Measurements from ENCODE around the gene GALNT11.
A peak's percentile ranks its signal among the peaks of the same experiment; 100 is the strongest.

GALNT11 gene

GRCh38 chr7:152126741-152127140, 101.3 kb downstream of the GALNT11 start:
- H3K27ac Mint-ChIP-seq = peak overlapping the region; percentile 46
- no peaks in the 10 kb centered on the region for H3K4me1 Mint-ChIP-seq
- peaks cover 51% of the 10 kb centered on the region for H3K9me3 Mint-ChIP-seq
- H3K27me3 Mint-ChIP-seq (ENCODE audit: low read depth, poor library complexity) = peaks cover 3% of the 10 kb centered on the region
- no peak overlapping the region for H3K4me3 Mint-ChIP-seq
- TF ChIP-seq CTCF (IDR thresholded peaks at IDR 0.05) = no peak
- DNase-seq = no peak
- peaks cover 97% of the 10 kb centered on the region for H3K36me3 Mint-ChIP-seq (ENCODE audit: low read depth)

DNA sequence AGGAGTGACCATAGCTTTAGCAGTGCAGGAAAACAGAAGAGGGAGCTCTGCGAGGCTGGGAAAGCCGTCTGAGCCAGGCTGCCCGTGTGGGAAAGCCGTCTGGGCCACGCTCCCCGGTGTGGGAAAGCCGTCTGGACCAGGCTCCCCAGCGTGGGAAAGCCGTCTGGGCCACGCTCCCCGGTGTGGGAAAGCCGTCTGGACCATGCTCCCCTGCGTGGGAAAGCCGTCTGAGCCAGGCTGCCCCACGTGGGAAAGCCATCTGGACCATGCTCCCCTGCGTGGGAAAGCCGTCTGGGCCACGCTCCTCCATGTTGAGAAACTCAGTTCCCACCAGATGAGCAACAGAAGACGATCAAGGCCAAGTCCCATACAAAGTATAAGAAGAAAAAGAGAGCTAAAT, 101.8 kb downstream of the GALNT11 start:
- H3K4me1 Mint-ChIP-seq = no peaks in the 10 kb centered on the region
- TF ChIP-seq CTCF (IDR thresholded peaks at IDR 0.05) = no peak
- H3K27me3 Mint-ChIP-seq (ENCODE audit: low read depth, poor library complexity) = peaks cover 3% of the 10 kb centered on the region
- no peak overlapping the region for H3K27ac Mint-ChIP-seq
- H3K36me3 Mint-ChIP-seq (ENCODE audit: low read depth) = peaks cover 97% of the 10 kb centered on the region
- DNase-seq = no peak
- peaks cover 51% of the 10 kb centered on the region for H3K9me3 Mint-ChIP-seq
- H3K4me3 Mint-ChIP-seq = no peak overlapping the region

GRCh38 chr7:152128252-152128651, 102.8 kb downstream of the GALNT11 start:
- no peak for DNase-seq
- Mint-ChIP-seq H3K36me3 (ENCODE audit: low read depth) (peaks cover 88% of the 10 kb centered on the region), H3K9me3 (peaks cover 50% of the 10 kb centered on the region), H3K27me3 (ENCODE audit: low read depth, poor library complexity) (peaks cover 3% of the 10 kb centered on the region), H3K27ac (no peak overlapping the region), H3K4me3 (no peak overlapping the region), H3K4me1 (no peaks in the 10 kb centered on the region)
- no peak for TF ChIP-seq CTCF (IDR thresholded peaks at IDR 0.05)

- Mint-ChIP-seq H3K36me3 (ENCODE audit: low read depth) (peaks cover 85% of the 10 kb centered on the region), H3K9me3 (peaks cover 46% of the 10 kb centered on the region), H3K4me1 (no peaks in the 10 kb centered on the region), H3K4me3 (no peak overlapping the region), H3K27me3 (ENCODE audit: low read depth, poor library complexity) (peaks cover 3% of the 10 kb centered on the region), H3K27ac (no peak overlapping the region)
- no peak for DNase-seq
- TF ChIP-seq CTCF (IDR thresholded peaks at IDR 0.05) = no peak
Measured at GRCh38 chr7:152128741-152129461, 103.4 kb downstream of the GALNT11 start.

DNA sequence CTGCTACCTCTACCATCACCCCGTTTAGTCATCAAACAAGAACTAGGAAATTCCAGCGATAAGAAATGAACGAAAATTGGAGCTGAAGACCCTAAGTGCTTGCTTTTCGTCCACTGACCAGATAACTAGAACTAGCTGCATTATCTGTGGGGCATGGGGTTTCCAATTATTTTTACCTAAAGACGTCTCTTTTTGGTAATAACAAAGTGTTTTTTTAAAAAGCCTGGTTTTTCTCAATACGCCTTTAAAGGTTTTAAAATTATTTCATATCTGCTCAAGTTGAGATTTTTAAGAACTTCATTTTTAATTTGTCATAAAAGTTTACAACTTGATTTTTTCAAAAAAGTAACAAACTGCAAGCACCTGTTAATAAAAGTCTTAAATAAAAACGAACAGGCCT, 104.2 kb downstream of the GALNT11 start:
- H3K27ac Mint-ChIP-seq = no peak overlapping the region
- H3K27me3 Mint-ChIP-seq (ENCODE audit: low read depth, poor library complexity) = peaks cover 3% of the 10 kb centered on the region
- no peak for TF ChIP-seq CTCF (IDR thresholded peaks at IDR 0.05)
- H3K4me1 Mint-ChIP-seq = no peaks in the 10 kb centered on the region
- peaks cover 77% of the 10 kb centered on the region for H3K36me3 Mint-ChIP-seq (ENCODE audit: low read depth)
- H3K4me3 Mint-ChIP-seq = no peak overlapping the region
- H3K9me3 Mint-ChIP-seq = peaks cover 38% of the 10 kb centered on the region
- no peak for DNase-seq
